ENCODE data around the gene BRWD1. TPM values are rescaled to one million over a fixed set of nuclear protein-coding genes. Genes with fewer than 3 reads are reported as not detected.

The BRWD1 gene
- polyA plus RNA-seq, 1 donor (not counting 4 experiments of a cell fraction or from before 2014, with no cell fraction given): 15.1 TPM

DNA sequence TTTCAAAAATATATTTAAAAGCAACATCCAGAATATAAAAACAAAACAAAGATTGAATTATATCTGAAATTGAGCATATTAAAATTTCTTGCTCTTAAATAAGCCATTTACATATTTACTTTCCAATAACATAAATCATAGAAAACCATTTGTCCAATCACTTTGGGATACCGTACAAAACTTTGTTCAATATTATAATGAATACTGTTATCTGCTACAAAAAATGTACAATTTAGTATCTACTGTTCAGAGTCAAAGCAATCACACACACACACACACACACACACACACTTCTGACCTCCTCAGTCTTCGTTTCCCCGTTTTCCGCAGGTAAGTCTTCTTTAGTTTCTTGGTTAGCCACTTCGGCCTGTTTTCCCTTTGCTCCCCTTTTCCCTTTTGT lies 31.4 kb upstream of the BRWD1 start:
- TF ChIP-seq, protein P1, sequence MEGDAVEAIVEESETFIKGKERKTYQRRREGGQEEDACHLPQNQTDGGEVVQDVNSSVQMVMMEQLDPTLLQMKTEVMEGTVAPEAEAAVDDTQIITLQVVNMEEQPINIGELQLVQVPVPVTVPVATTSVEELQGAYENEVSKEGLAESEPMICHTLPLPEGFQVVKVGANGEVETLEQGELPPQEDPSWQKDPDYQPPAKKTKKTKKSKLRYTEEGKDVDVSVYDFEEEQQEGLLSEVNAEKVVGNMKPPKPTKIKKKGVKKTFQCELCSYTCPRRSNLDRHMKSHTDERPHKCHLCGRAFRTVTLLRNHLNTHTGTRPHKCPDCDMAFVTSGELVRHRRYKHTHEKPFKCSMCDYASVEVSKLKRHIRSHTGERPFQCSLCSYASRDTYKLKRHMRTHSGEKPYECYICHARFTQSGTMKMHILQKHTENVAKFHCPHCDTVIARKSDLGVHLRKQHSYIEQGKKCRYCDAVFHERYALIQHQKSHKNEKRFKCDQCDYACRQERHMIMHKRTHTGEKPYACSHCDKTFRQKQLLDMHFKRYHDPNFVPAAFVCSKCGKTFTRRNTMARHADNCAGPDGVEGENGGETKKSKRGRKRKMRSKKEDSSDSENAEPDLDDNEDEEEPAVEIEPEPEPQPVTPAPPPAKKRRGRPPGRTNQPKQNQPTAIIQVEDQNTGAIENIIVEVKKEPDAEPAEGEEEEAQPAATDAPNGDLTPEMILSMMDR (optimal IDR thresholded peaks at IDR 0.05 in 1 of 3, IDR thresholded peaks at IDR 0.05 in 1 of 3, conservative IDR thresholded peaks at IDR 0.05 in 1 of 3; ENCODE audit: extremely low read depth in 1 of 3, insufficient read depth in 2 of 3, low read length in 3 of 3): no peak
- no peak for TF ChIP-seq EZH2 (IDR thresholded peaks at IDR 0.05; ENCODE audit: low read length)
- FAIRE-seq (no peak), DNase-seq (ENCODE audit: low read depth, low spot score) (no peak)
- peaks cover 20% of the 10 kb centered on the region for H3K4me1 ChIP-seq (ENCODE audit: control insufficient read depth, extremely low read depth, insufficient read depth, low read length)
- no peak overlapping the region for H3K4me2 ChIP-seq (ENCODE audit: control insufficient read depth, extremely low read depth, insufficient read depth, low read depth, low read length)
- no peaks in the 10 kb centered on the region for H3K9me1 ChIP-seq (ENCODE audit: control insufficient read depth, extremely low read depth, insufficient read depth, low read length)
- H4K20me1 ChIP-seq (ENCODE audit: control insufficient read depth, extremely low read depth, insufficient read depth, low read length): peaks cover 8% of the 10 kb centered on the region
- H3K79me2 ChIP-seq (ENCODE audit: control insufficient read depth, insufficient read depth, low read length): peaks cover 38% of the 10 kb centered on the region
- H3K36me3 ChIP-seq (ENCODE audit: control insufficient read depth in 2 of 2, extremely low read depth in 1 of 2, insufficient read depth in 2 of 2, low read length in 2 of 2): peaks cover 11 to 31% of the 10 kb centered on the region in 2 experiments
- H3K27me3 ChIP-seq (ENCODE audit: control insufficient read depth, extremely low read depth, insufficient read depth, low read length): no peaks in the 10 kb centered on the region
- H3K9ac ChIP-seq (ENCODE audit: control insufficient read depth, extremely low read depth, insufficient read depth, low read length): no peak overlapping the region
- H3K9me3 ChIP-seq (ENCODE audit: control insufficient read depth, low read depth, low read length): no peaks in the 10 kb centered on the region
- H3K27ac ChIP-seq (ENCODE audit: control insufficient read depth, insufficient read depth, low read length): no peak overlapping the region
- dilution Hi-C loops (cut with MboI; ENCODE audit: extremely low pct_ligation_motif_present, low sequenced_read_pairs): no loop called here
- no peak overlapping the region for H3K4me3 ChIP-seq (ENCODE audit: control insufficient read depth in 2 of 3, extremely low read depth in 1 of 3, insufficient read depth in 2 of 3, low read depth in 1 of 3, low read length in 3 of 3)
- no peak overlapping the region for H2AFZ ChIP-seq (ENCODE audit: control insufficient read depth, low read length)

DNA sequence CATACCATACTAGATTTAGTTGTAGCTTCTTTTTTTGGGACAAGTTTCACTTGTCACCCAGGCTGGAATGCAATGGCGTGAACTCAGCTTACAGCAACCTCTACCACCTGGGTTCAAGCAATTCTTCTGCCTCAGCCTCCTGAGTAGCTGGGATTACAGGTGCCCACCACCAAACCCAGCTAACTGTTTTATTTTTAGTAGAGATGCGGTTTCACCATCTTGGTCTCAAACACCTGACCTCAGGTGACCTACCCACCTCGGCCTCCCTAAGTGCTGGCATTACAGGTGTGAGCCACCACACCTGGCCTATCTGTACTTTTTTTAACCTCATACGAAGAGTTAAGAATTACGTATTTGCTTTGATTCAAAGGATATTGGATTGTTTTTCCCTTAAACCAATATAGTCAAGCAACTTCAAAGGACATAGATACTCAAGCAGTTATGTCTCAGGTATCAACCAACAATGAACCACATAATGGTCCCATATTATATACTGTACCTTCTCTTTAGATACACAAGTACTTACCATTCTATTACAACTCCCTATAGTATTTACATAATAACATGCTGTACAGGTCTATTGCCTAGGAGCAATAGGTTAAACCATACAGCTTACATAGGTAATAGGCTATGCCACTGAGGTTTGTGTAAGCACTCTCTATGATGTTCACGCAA lies 28.0 kb upstream of the BRWD1 start:
- Histone ChIP-seq H2AFZ (ENCODE audit: control insufficient read depth, low read length) (no peak overlapping the region), H3K9me1 (ENCODE audit: control insufficient read depth, extremely low read depth, insufficient read depth, low read length) (no peaks in the 10 kb centered on the region), H3K4me1 (ENCODE audit: control insufficient read depth, extremely low read depth, insufficient read depth, low read length) (peaks cover 10% of the 10 kb centered on the region), H3K9me3 (ENCODE audit: control insufficient read depth, low read depth, low read length) (no peaks in the 10 kb centered on the region), H3K4me3 (ENCODE audit: control insufficient read depth in 2 of 3, extremely low read depth in 1 of 3, insufficient read depth in 2 of 3, low read depth in 1 of 3, low read length in 3 of 3) (no peak overlapping the region), H4K20me1 (ENCODE audit: control insufficient read depth, extremely low read depth, insufficient read depth, low read length) (no peaks in the 10 kb centered on the region), H3K27ac (ENCODE audit: control insufficient read depth, insufficient read depth, low read length) (no peak overlapping the region), H3K9ac (ENCODE audit: control insufficient read depth, extremely low read depth, insufficient read depth, low read length) (no peak overlapping the region), H3K36me3 (ENCODE audit: control insufficient read depth in 2 of 2, extremely low read depth in 1 of 2, insufficient read depth in 2 of 2, low read length in 2 of 2) (peaks cover 11 to 27% of the 10 kb centered on the region in 2 experiments), H3K4me2 (ENCODE audit: control insufficient read depth, extremely low read depth, insufficient read depth, low read depth, low read length) (no peak overlapping the region), H3K27me3 (ENCODE audit: control insufficient read depth, extremely low read depth, insufficient read depth, low read length) (no peaks in the 10 kb centered on the region), H3K79me2 (ENCODE audit: control insufficient read depth, insufficient read depth, low read length) (peaks cover 17% of the 10 kb centered on the region)
- dilution Hi-C loops (cut with MboI; ENCODE audit: extremely low pct_ligation_motif_present, low sequenced_read_pairs): no loop called here
- TF ChIP-seq EZH2 (IDR thresholded peaks at IDR 0.05; ENCODE audit: low read length): no peak
- FAIRE-seq (no peak), DNase-seq (ENCODE audit: low read depth, low spot score) (no peak)

DNA sequence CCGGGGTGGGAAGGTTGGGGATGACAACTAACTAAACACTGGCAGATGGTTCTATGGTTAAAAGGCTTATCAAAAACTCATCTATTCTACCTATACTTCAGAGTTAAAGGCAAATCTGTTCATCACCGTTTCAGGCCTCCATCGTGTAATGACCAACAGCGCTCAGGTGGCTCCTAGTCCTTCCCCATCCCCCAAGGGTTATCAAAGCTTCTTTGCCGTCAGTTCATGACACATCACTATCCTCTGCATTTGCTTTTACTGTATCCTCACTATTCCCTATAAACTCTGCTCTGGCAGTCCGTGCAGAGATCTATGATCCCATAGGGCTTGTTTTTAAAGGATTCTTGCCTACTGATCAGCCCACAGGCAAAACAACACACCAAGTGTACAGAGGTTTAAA lies 27.3 kb upstream of the BRWD1 start:
- Histone ChIP-seq H3K79me2 (ENCODE audit: control insufficient read depth, insufficient read depth, low read length) (peaks cover 10% of the 10 kb centered on the region), H3K9ac (ENCODE audit: control insufficient read depth, extremely low read depth, insufficient read depth, low read length) (no peak overlapping the region), H3K27ac (ENCODE audit: control insufficient read depth, insufficient read depth, low read length) (no peak overlapping the region), H3K36me3 (ENCODE audit: control insufficient read depth in 2 of 2, extremely low read depth in 1 of 2, insufficient read depth in 2 of 2, low read length in 2 of 2) (peaks cover 9 to 25% of the 10 kb centered on the region in 2 experiments), H2AFZ (ENCODE audit: control insufficient read depth, low read length) (no peak overlapping the region), H3K27me3 (ENCODE audit: control insufficient read depth, extremely low read depth, insufficient read depth, low read length) (no peaks in the 10 kb centered on the region), H3K4me2 (ENCODE audit: control insufficient read depth, extremely low read depth, insufficient read depth, low read depth, low read length) (no peak overlapping the region), H3K9me1 (ENCODE audit: control insufficient read depth, extremely low read depth, insufficient read depth, low read length) (no peaks in the 10 kb centered on the region), H4K20me1 (ENCODE audit: control insufficient read depth, extremely low read depth, insufficient read depth, low read length) (no peaks in the 10 kb centered on the region), H3K9me3 (ENCODE audit: control insufficient read depth, low read depth, low read length) (no peaks in the 10 kb centered on the region), H3K4me1 (ENCODE audit: control insufficient read depth, extremely low read depth, insufficient read depth, low read length) (peaks cover 5% of the 10 kb centered on the region), H3K4me3 (ENCODE audit: control insufficient read depth in 2 of 3, extremely low read depth in 1 of 3, insufficient read depth in 2 of 3, low read depth in 1 of 3, low read length in 3 of 3) (no peak overlapping the region)
- DNase-seq (ENCODE audit: low read depth, low spot score) (no peak), FAIRE-seq (no peak)
- TF ChIP-seq, protein P1 (optimal IDR thresholded peaks at IDR 0.05 in 1 of 3, IDR thresholded peaks at IDR 0.05 in 1 of 3, conservative IDR thresholded peaks at IDR 0.05 in 1 of 3; ENCODE audit: extremely low read depth in 1 of 3, insufficient read depth in 2 of 3, low read length in 3 of 3): no peak
- no peak for TF ChIP-seq EZH2 (IDR thresholded peaks at IDR 0.05; ENCODE audit: low read length)
- dilution Hi-C loops (cut with MboI; ENCODE audit: extremely low pct_ligation_motif_present, low sequenced_read_pairs): no loop called here

Measured in keratinocyte (primary cell).